GM12878 (cell line): ENCODE measurements around the gene B3GALT5. TPM values are rescaled to one million over a fixed set of nuclear protein-coding genes. Genes with fewer than 3 reads are reported as not detected.

Source experiments
- ATAC-seq: fragments of 200-7000 bp; cut with Tn5 transposase; 3 replicates; pipeline ENCODE4 v1.9.1; 2020; ENCODE audit warnings: mild to moderate bottlenecking, moderate library complexity
- BruUV-seq: library from RNA; stranded (reverse); fragments of 400-500 nt; replicated peaks from 2 replicates; lab custom pipeline; 2021; lab: Mats Ljungman, UMichigan
- CTCF ChIA-PET: fragments of 300-600 bp; sonication (Branson Sonifier 250); formaldehyde crosslinking; extraction: SDS; loops from one replicate; lab custom pipeline; 2021; ENCODE audit warnings: inconsistent platforms; lab: Yijun Ruan, JAX
- POLR2A ChIA-PET: fragments of 350-600 bp; formaldehyde crosslinking; extraction: SDS; loops from one replicate; lab custom pipeline; 2021; ENCODE audit warnings: inconsistent platforms; lab: Charles Lee
- RAD21 ChIA-PET: fragments of 300-600 bp; sonication (Branson Sonifier 250); formaldehyde crosslinking; loops from one replicate; lab custom pipeline; 2023; ENCODE audit warnings: antibody characterized with exemption; ENCODE audit not compliant: unreplicated experiment; lab: Charles Lee
- SMC1A ChIA-PET: fragments of 300-600 bp; sonication (Branson Sonifier 250); formaldehyde crosslinking; loops from one replicate; lab custom pipeline; 2023; ENCODE audit not compliant: unreplicated experiment, uncharacterized antibody; lab: Charles Lee
- DNase-seq: peaks from one replicate; pipeline ENCODE4 v3.0.0-alpha.2; 2011; ENCODE audit warnings: low read depth, low spot score
- FAIRE-seq: peaks from 3 replicates; lab custom pipeline; 2011; peaks lifted over from hg19 to GRCh38; lab: Jason Lieb, UNC
- H2AFZ ChIP-seq: 2 replicates; pipeline ENCODE4 v1.6.0; 2011; ENCODE audit warnings: low read depth, low read length, control low read depth; ENCODE audit not compliant: control insufficient read depth
- H3K27ac ChIP-seq: 2 replicates; pipeline ENCODE4 v1.5.1; 2011; ENCODE audit warnings: control low read depth; ENCODE audit not compliant: control insufficient read depth, insufficient read depth
- H3K27me3 ChIP-seq, 2 experiments: replicated peaks in 1 of 2; 2 replicates each; pipeline versions ENCODE4 v1.6.0 to v1.6.1; 2011; ENCODE audit warnings: low read length in 1 of 2; ENCODE audit not compliant: control insufficient read depth in 2 of 2, insufficient read depth in 2 of 2
- H3K36me3 ChIP-seq, 2 experiments: 2 replicates each; pipeline ENCODE4 v1.5.1; 2011; ENCODE audit warnings: low read length in 1 of 2; ENCODE audit not compliant: control insufficient read depth in 2 of 2, insufficient read depth in 2 of 2
- H3K4me1 ChIP-seq: 2 replicates; pipeline ENCODE4 v1.6.1; 2011; ENCODE audit warnings: mild to moderate bottlenecking, low read length, moderate library complexity, mixed read lengths; ENCODE audit not compliant: control insufficient read depth, insufficient read depth
- H3K4me2 ChIP-seq: 2 replicates; pipeline ENCODE4 v1.6.0; 2011; ENCODE audit warnings: control low read depth; ENCODE audit not compliant: control insufficient read depth, insufficient read depth
- H3K4me3 ChIP-seq: fragments of 200-600 bp; sonication (generic); 2 replicates; pipeline ENCODE4 v1.5.1; 2016
- H3K79me2 ChIP-seq: 2 replicates; pipeline ENCODE4 v1.6.0; 2011; ENCODE audit warnings: low read length; ENCODE audit not compliant: control insufficient read depth, insufficient read depth
- H3K9ac ChIP-seq: 2 replicates; pipeline ENCODE4 v1.8.0; 2011; ENCODE audit warnings: low read length, control low read depth, mixed read lengths; ENCODE audit not compliant: control insufficient read depth, insufficient read depth
- H3K9me3 ChIP-seq: replicated peaks from 3 replicates; pipeline ENCODE4 v1.5.1; 2011; ENCODE audit warnings: mild to moderate bottlenecking, low read length; ENCODE audit not compliant: control insufficient read depth, insufficient read depth
- H4K20me1 ChIP-seq: 2 replicates; pipeline ENCODE4 v1.6.0; 2011; ENCODE audit not compliant: control insufficient read depth, insufficient read depth
- FOXK2 ChIP-seq: fragments of 450-650 bp; IDR thresholded peaks from 2 replicates; pipeline ENCODE4 v1.6.1; 2017; ENCODE audit warnings: mild to moderate bottlenecking, moderate library complexity
- NFYB ChIP-seq: IDR thresholded peaks from 2 replicates; pipeline ENCODE4 v1.6.1; 2011; ENCODE audit warnings: low read depth, mild to moderate bottlenecking, low read length, improper control_type of control experiment, moderate library complexity; ENCODE audit not compliant: insufficient read depth
- PAX5 ChIP-seq: IDR thresholded peaks from 2 replicates; pipeline ENCODE4 v1.6.1; 2011; ENCODE audit warnings: low read depth, low read length, borderline replicate concordance
- RBBP5 ChIP-seq: fragments of 200-600 bp; sonication (generic); conservative IDR thresholded peaks from 2 replicates; pipeline ENCODE4 v1.6.1; 2016
- SMARCA5 ChIP-seq: fragments of 450-650 bp; IDR thresholded peaks from 2 replicates; pipeline ENCODE4 v1.6.1; 2017; ENCODE audit warnings: mild to moderate bottlenecking
- SREBF2 ChIP-seq: IDR thresholded peaks from 2 replicates; pipeline ENCODE4 v1.6.1; 2012; ENCODE audit warnings: mild to moderate bottlenecking, low read length
- ZNF207 ChIP-seq: fragments of 450-650 bp; IDR thresholded peaks from 2 replicates; pipeline ENCODE4 v1.6.1; 2014; ENCODE audit warnings: antibody characterized with exemption, mild to moderate bottlenecking, borderline replicate concordance
- WGBS: methylation state at CpG from one replicate; pipeline ENCODE4 v1.1.6; 2016; ENCODE audit warnings: low lambda C conversion rate; ENCODE audit not compliant: insufficient replicate concordance, insufficient coverage; ENCODE audit errors: missing lambda C conversion rate; 5-methylcytosine and 5-hydroxymethylcytosine counted together
- in situ Hi-C: fragments of 300-500 bp; cut with MboI; formaldehyde crosslinking; loops from 9 replicates; pipeline ENCODE4 v1.14.3; 2018; ENCODE audit warnings: mixed read lengths
- intact Hi-C: fragments of 100-400 bp; cut with micrococcal nuclease; formaldehyde crosslinking; loops from one replicate; pipeline ENCODE4 v1.14.2; 2022; ENCODE audit not compliant: unreplicated experiment
- polyA plus RNA-seq, 11 experiments: library from polyadenylated mRNA; depleted of rRNA in 4 of 11; unstranded in 6 of 11; stranded (reverse) in 5 of 11; fragments of >200 nt; fragmentation: Nextera tagmentation in 4 of 11; fragmentation: Illumina TruSeq in 1 of 11; extraction: Ambion mirVana in 4 of 11; extraction: Trizol in 1 of 11; gene quantifications; 1 replicate in 1 of 11; 2 replicates in 10 of 11; pipeline versions ENCODE4 v1.2.1 to v1.2.3, GENCODE V29; 2011 to 2016; ENCODE audit warnings: inconsistent platforms in 2 of 11, missing spikeins in 2 of 11, low read depth in 1 of 11
- total RNA-seq, 4 experiments: library from RNA; depleted of rRNA in 3 of 4; stranded (reverse); fragments of >200 nt in 3 of 4; fragmentation: Illumina TruSeq in 1 of 4; extraction: Trizol in 1 of 4; gene quantifications; 2 replicates each; pipeline versions ENCODE4 v1.2.1 to v1.2.3, GENCODE V29; 2013 to 2021
- TF ChIP-seq, protein P1 (sequence below): IDR thresholded peaks from 2 replicates; pipeline ENCODE4 v1.6.1; 2011; ENCODE audit warnings: mild to moderate bottlenecking, low read depth, low read length, moderate library complexity; ENCODE audit not compliant: insufficient replicate concordance

The B3GALT5 gene
- total and polyA plus RNA-seq, 10 of the 15 experiments (the other 5 are each of a cell fraction or from before 2014, with no cell fraction given), result 0.03 to 0.04 TPM; not detected in 8

DNA sequence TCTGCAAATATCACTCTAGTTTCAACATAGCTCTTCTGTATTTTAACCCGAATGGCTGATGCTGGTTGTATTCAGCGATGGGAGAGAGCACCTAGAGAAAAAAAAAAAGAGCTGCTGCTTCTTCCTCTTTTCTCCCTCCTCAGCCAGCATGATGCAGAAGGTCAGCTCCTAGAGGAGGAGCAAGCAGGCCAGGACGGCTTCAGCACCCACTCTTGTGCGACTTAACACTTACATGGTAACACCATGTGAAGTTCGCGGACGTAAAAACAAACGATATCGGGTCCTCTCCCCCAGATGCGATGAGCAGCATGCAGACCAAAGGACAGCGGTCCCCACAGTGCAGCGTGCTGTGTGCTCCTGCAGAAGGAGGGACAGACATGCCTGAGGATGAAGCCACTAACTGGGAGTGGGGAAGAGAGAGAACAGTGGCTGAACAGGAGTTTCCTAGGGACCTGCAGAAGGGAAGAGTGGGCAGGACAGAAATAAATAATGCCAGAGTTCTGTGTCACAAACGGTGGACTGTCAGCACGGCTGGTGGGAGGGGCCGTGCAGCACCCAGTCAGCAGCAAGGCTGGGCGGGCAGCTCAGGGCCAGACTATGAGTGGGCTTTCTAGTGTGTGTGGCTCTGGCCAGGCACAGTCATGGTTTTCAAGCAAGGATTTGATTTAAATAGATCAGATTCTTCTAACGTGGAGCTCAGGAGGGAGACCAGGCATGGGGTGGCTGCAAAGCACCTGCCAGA is 11.4 kb upstream of the B3GALT5 start (continued):
- TF ChIP-seq SMARCA5, result no peak

DNA sequence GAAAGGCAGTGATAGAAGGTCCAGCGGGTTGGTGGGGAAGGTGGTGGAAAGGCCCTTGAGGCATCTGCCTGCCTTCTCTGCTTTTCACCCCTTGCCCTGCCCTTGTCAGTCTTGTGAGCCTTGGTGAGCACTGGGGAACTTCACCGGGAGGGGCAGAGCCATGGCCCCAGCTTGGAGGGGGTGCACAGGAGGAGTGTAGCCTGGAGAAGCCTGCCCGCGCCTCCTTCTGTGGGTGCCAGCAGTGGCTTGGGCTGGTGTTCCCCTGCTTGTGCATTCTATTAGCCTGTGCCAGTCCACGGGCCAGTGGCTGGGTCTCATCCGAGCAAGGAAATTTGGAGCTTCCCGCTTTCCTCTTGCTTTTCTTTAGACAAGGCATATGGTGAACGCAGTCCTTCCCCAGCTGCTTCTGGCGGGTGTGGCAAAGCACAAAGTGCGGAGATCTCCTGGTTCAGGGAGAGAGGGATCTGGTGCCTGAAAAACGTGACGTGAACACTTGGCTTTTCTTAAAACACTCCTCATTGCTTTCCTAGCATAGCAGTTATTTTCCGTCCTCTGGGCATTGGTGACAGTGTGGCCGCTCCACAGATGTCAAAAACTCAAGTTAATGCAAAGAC is 10.6 kb upstream of the B3GALT5 start:
- Histone ChIP-seq H2AFZ (no peak overlapping the region), H3K9ac (no peak overlapping the region), H3K4me3 (no peak overlapping the region), H3K36me3 (no peaks in the 10 kb centered on the region), H4K20me1 (no peaks in the 10 kb centered on the region)
- no peak for FAIRE-seq
- CTCF ChIA-PET, result no interaction called here
- TF ChIP-seq SREBF2 (no peak), NFYB (no peak), FOXK2 (no peak), ZNF207 (no peak), RBBP5 (no peak), PAX5 (no peak)
- TF ChIP-seq, protein P1, sequence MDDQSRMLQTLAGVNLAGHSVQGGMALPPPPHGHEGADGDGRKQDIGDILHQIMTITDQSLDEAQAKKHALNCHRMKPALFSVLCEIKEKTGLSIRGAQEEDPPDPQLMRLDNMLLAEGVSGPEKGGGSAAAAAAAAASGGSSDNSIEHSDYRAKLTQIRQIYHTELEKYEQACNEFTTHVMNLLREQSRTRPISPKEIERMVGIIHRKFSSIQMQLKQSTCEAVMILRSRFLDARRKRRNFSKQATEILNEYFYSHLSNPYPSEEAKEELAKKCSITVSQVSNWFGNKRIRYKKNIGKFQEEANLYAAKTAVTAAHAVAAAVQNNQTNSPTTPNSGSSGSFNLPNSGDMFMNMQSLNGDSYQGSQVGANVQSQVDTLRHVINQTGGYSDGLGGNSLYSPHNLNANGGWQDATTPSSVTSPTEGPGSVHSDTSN, result no peak
- TF ChIP-seq, all 136 proteins: peak for 0
- no peak for DNase-seq
- no peaks in the 10 kb centered on the region for H3K9me3 ChIP-seq
- no peaks in the 10 kb centered on the region for H3K27me3 ChIP-seq
- no peak overlapping the region for H3K27ac ChIP-seq
- H3K4me2 ChIP-seq, result no peak overlapping the region
- WGBS, result 33% methylated on average over 14 of the region's 14 CpGs
- ChIA-PET POLR2A (no interaction called here), RAD21 (no interaction called here), SMC1A (no interaction called here)
- in situ Hi-C loops (no loop called here), intact Hi-C loops (no loop called here)
- BruUV-seq, result no TSS peak
- H3K4me1 ChIP-seq, result no peaks in the 10 kb centered on the region
- H3K79me2 ChIP-seq, result no peaks in the 10 kb centered on the region
- ATAC-seq, result no peak
